Activated B cell treated with CpG ODN at 0.5 μM for 24 hours (primary cell): Measurements from ENCODE around the gene RHAG. TPM values are rescaled to one million over a fixed set of nuclear protein-coding genes. Genes with fewer than 3 reads are reported as not detected.
"Not testable (repeated sequence)": the region's sequence is repeated elsewhere in the genome, so short reads cannot be mapped to it uniquely, and the experiment has no call there.

Experiments used
- ATAC-seq: fragments of 200-7000 bp; cut with Tn5 transposase; one replicate; pipeline ENCODE4 v1.10.0; 2021; ENCODE audit warnings: low read depth, mild to moderate bottlenecking, moderate library complexity
- CTCF ChIA-PET: fragments of 350-600 bp; sonication (Branson Sonifier 250); formaldehyde crosslinking; loops from one replicate; lab custom pipeline; 2021; ENCODE audit warnings: antibody characterized with exemption; lab: Charles Lee
- POLR2A ChIA-PET: fragments of 350-600 bp; sonication (Branson Sonifier 250); formaldehyde crosslinking; loops from one replicate; lab custom pipeline; 2021; ENCODE audit warnings: antibody characterized with exemption; lab: Charles Lee
- DNase-seq: peaks from one replicate; pipeline ENCODE4 v3.0.0; 2022
- H3K27ac Mint-ChIP-seq: one replicate; pipeline ENCODE4 v1.8.0; 2020; ENCODE audit warnings: mixed read lengths
- H3K27me3 Mint-ChIP-seq: one replicate; pipeline ENCODE4 v1.8.0; 2021; ENCODE audit warnings: mixed read lengths
- H3K36me3 Mint-ChIP-seq: one replicate; pipeline ENCODE4 v1.8.0; 2021; ENCODE audit warnings: low read depth, mixed read lengths
- H3K4me1 Mint-ChIP-seq: one replicate; pipeline ENCODE4 v1.8.0; 2021; ENCODE audit warnings: mixed read lengths
- H3K4me3 Mint-ChIP-seq: one replicate; pipeline ENCODE4 v1.8.0; 2020; ENCODE audit warnings: mild to moderate bottlenecking, mixed read lengths
- H3K9me3 Mint-ChIP-seq: one replicate; pipeline ENCODE4 v1.8.0; 2020; ENCODE audit warnings: mixed read lengths
- CTCF ChIP-seq: fragments of 200-600 bp; IDR thresholded peaks from one replicate; pipeline ENCODE4 v1.8.0; 2022; ENCODE audit warnings: antibody characterized with exemption, mild to moderate bottlenecking
- intact Hi-C: fragments of 100-400 bp; cut with micrococcal nuclease; formaldehyde crosslinking; loops from one replicate; pipeline ENCODE4 v1.15.1; 2024
- total RNA-seq: library from RNA; stranded (reverse); gene quantifications from 2 replicates; pipeline ENCODE4 v1.2.3, GENCODE V29; 2022

Gene RHAG
- total RNA-seq, 1 donor from 2014 or later: not detected

GRCh38 chr6:49666480-49666879, 29.8 kb upstream of the RHAG start:
- DNase-seq: no peak
- Mint-ChIP-seq H3K4me3 (no peak overlapping the region), H3K27ac (no peak overlapping the region), H3K9me3 (peaks cover 5% of the 10 kb centered on the region), H3K4me1 (no peaks in the 10 kb centered on the region), H3K36me3 (no peaks in the 10 kb centered on the region), H3K27me3 (no peaks in the 10 kb centered on the region)
- intact Hi-C loops: no loop called here
- CTCF ChIA-PET: no interaction called here
- no peak for ATAC-seq
- TF ChIP-seq CTCF: no peak
- POLR2A ChIA-PET: no interaction called here

GRCh38 chr6:49664817-49665216, 28.2 kb upstream of the RHAG start:
- Mint-ChIP-seq H3K36me3 (no peaks in the 10 kb centered on the region), H3K4me3 (no peak overlapping the region), H3K4me1 (no peaks in the 10 kb centered on the region), H3K27ac (no peak overlapping the region), H3K9me3 (no peaks in the 10 kb centered on the region), H3K27me3 (no peaks in the 10 kb centered on the region)
- TF ChIP-seq CTCF: no peak
- intact Hi-C loops: no loop called here
- ChIA-PET POLR2A (no interaction called here), CTCF (no interaction called here)
- no peak for ATAC-seq
- no peak for DNase-seq

GRCh38 chr6:49664054-49664453, 27.4 kb upstream of the RHAG start:
- intact Hi-C loops, H3K36me3 Mint-ChIP-seq, H3K4me1 Mint-ChIP-seq, H3K9me3 Mint-ChIP-seq, H3K27me3 Mint-ChIP-seq, DNase-seq, H3K4me3 Mint-ChIP-seq, POLR2A ChIA-PET, CTCF ChIA-PET, ATAC-seq, H3K27ac Mint-ChIP-seq: not testable (repeated sequence)

GRCh38 chr6:49662892-49663261, 26.2 kb upstream of the RHAG start:
- DNase-seq: no peak
- intact Hi-C loops: no loop called here
- no peak for ATAC-seq
- no peaks in the 10 kb centered on the region for H3K36me3 Mint-ChIP-seq
- POLR2A ChIA-PET: no interaction called here
- no peaks in the 10 kb centered on the region for H3K27me3 Mint-ChIP-seq
- no peak overlapping the region for H3K4me3 Mint-ChIP-seq
- no peaks in the 10 kb centered on the region for H3K4me1 Mint-ChIP-seq
- CTCF ChIA-PET: no interaction called here
- H3K27ac Mint-ChIP-seq: no peak overlapping the region
- H3K9me3 Mint-ChIP-seq: no peaks in the 10 kb centered on the region
- no peak for TF ChIP-seq CTCF

- Mint-ChIP-seq H3K27me3 (no peaks in the 10 kb centered on the region), H3K4me3 (no peak overlapping the region), H3K4me1 (no peaks in the 10 kb centered on the region), H3K9me3 (no peaks in the 10 kb centered on the region), H3K36me3 (no peaks in the 10 kb centered on the region), H3K27ac (no peak overlapping the region)
- CTCF ChIA-PET: no interaction called here
- intact Hi-C loops: no loop called here
- no peak for DNase-seq
- POLR2A ChIA-PET: no interaction called here
- TF ChIP-seq CTCF: no peak
- no peak for ATAC-seq
These were observed 25.7 kb upstream of the RHAG start for GRCh38 chr6:49662231-49662891.

GRCh38 chr6:49653942-49654341, 17.3 kb upstream of the RHAG start:
- H3K27me3 Mint-ChIP-seq: no peaks in the 10 kb centered on the region
- no peak overlapping the region for H3K27ac Mint-ChIP-seq
- intact Hi-C loops: no loop called here
- H3K36me3 Mint-ChIP-seq: no peaks in the 10 kb centered on the region
- no peaks in the 10 kb centered on the region for H3K9me3 Mint-ChIP-seq
- no peak for ATAC-seq
- no peaks in the 10 kb centered on the region for H3K4me1 Mint-ChIP-seq
- DNase-seq: no peak
- no peak for TF ChIP-seq CTCF
- CTCF ChIA-PET: no interaction called here
- POLR2A ChIA-PET: no interaction called here
- H3K4me3 Mint-ChIP-seq: no peak overlapping the region
